Neural progenitor cell (in vitro differentiated cells): ENCODE measurements around the gene MRPL50. TPM values are rescaled to one million over a fixed set of nuclear protein-coding genes. Genes with fewer than 3 reads are reported as not detected.
A peak's percentile ranks its signal among the peaks of the same experiment; 100 is the strongest.

Source experiments
- DNase-seq: peaks from one replicate; pipeline ENCODE4 v3.0.0-alpha.2; 2016; ENCODE audit warnings: low spot score
- H2AFZ ChIP-seq: fragments of 200-600 bp; sonication (generic); replicated peaks from 2 replicates; pipeline ENCODE4 v1.6.1; 2016; ENCODE audit warnings: antibody characterized with exemption
- H3F3A ChIP-seq: fragments of 200-600 bp; sonication (generic); 2 replicates; pipeline ENCODE4 v1.6.1; 2016; ENCODE audit warnings: antibody characterized with exemption, low read depth
- H3K27ac ChIP-seq: fragments of 200-600 bp; sonication (generic); 2 replicates; pipeline ENCODE4 v1.5.1; 2016; ENCODE audit warnings: mild to moderate bottlenecking
- H3K27me3 ChIP-seq: fragments of 200-600 bp; sonication (generic); 2 replicates; pipeline ENCODE4 v1.6.1; 2016; ENCODE audit warnings: mild to moderate bottlenecking, moderate library complexity
- H3K36me3 ChIP-seq: fragments of 200-600 bp; sonication (generic); 2 replicates; pipeline ENCODE4 v1.5.1; 2016
- H3K4me1 ChIP-seq: fragments of 200-600 bp; sonication (generic); 2 replicates; pipeline ENCODE4 v1.6.1; 2016; ENCODE audit warnings: mixed run types
- H3K4me2 ChIP-seq: fragments of 200-600 bp; sonication (generic); 2 replicates; pipeline ENCODE4 v1.6.1; 2016
- H3K4me3 ChIP-seq: fragments of 200-600 bp; sonication (generic); 2 replicates; pipeline ENCODE4 v1.5.1; 2016
- H3K79me2 ChIP-seq: fragments of 200-600 bp; sonication (generic); 2 replicates; pipeline ENCODE4 v1.6.1; 2016; ENCODE audit warnings: low read depth
- H3K9ac ChIP-seq: fragments of 200-600 bp; sonication (generic); 2 replicates; pipeline ENCODE4 v1.6.1; 2016
- H3K9me3 ChIP-seq: fragments of 200-600 bp; sonication (generic); 2 replicates; pipeline ENCODE4 v1.5.1; 2016; ENCODE audit warnings: low read depth
- H4K20me1 ChIP-seq: fragments of 200-600 bp; sonication (generic); 2 replicates; pipeline ENCODE4 v1.6.1; 2016; ENCODE audit warnings: low read depth
- H3K27ac Mint-ChIP-seq: 3 replicates; pipeline ENCODE4 v1.8.0; 2021; ENCODE audit warnings: mixed read lengths
- H3K27me3 Mint-ChIP-seq: 2 replicates; pipeline ENCODE4 v1.8.0; 2022; ENCODE audit warnings: low read depth, mild to moderate bottlenecking, inconsistent platforms, moderate library complexity, mixed read lengths; ENCODE audit not compliant: insufficient read depth
- H3K36me3 Mint-ChIP-seq: 3 replicates; pipeline ENCODE4 v1.8.0; 2021; ENCODE audit warnings: mixed read lengths
- H3K4me1 Mint-ChIP-seq: 3 replicates; pipeline ENCODE4 v1.8.0; 2021; ENCODE audit warnings: mixed read lengths
- H3K4me3 Mint-ChIP-seq: 3 replicates; pipeline ENCODE4 v1.8.0; 2021; ENCODE audit warnings: mild to moderate bottlenecking, moderate library complexity, mixed read lengths
- H3K9me3 Mint-ChIP-seq: 3 replicates; pipeline ENCODE4 v1.8.0; 2020; ENCODE audit warnings: mixed read lengths
- CTCF ChIP-seq: fragments of 200-600 bp; sonication (generic); IDR thresholded peaks from 2 replicates; pipeline ENCODE4 v1.5.1; 2017; ENCODE audit warnings: antibody characterized with exemption, mild to moderate bottlenecking
- EZH2 ChIP-seq: fragments of 200-600 bp; sonication (generic); IDR thresholded peaks from 2 replicates; pipeline ENCODE4 v1.6.1; 2017; ENCODE audit warnings: antibody characterized with exemption, mild to moderate bottlenecking, moderate library complexity
- EZH2phosphoT487 ChIP-seq: fragments of 200-600 bp; sonication (generic); IDR thresholded peaks from 2 replicates; pipeline ENCODE4 v1.6.1; 2017; ENCODE audit warnings: antibody characterized with exemption
- total RNA-seq: library from RNA; depleted of rRNA; stranded (reverse); fragments of >200 nt; gene quantifications from 2 replicates; pipeline ENCODE4 v1.2.3, GENCODE V29; 2015; ENCODE audit warnings: low replicate concordance

MRPL50 gene
- 28.2 and 42.7 TPM in 2 replicates for total RNA-seq

GRCh38 chr9:101398068-101398929 lies at the start of gene MRPL50, which contains the start of gene ZNF189:
MRPL50 (minus strand) TSS chr9:101398618; CDS start chr9:101398592, 26 bp downstream.
ZNF189 (plus strand) TSS chr9:101398851; CDS start chr9:101399157, 306 bp downstream.
- peaks cover 13% of the 10 kb centered on the region for H3K4me1 ChIP-seq
- TF ChIP-seq EZH2 (no peak), CTCF (no peak), EZH2phosphoT487 (no peak)
- Mint-ChIP-seq H3K4me3 (peak within 1 kb of the TSS; percentile 97), H3K9me3 (peaks cover 57% of the 10 kb centered on the region), H3K27me3 (peaks cover 5% of the 10 kb centered on the region), H3K4me1 (peaks cover 23% of the 10 kb centered on the region), H3K27ac (peak within 1 kb of the TSS; percentile 97), H3K36me3 (peaks cover 66% of the 10 kb centered on the region)
- H3K9me3 ChIP-seq, result peaks cover 10% of the 10 kb centered on the region
- H4K20me1 ChIP-seq, result no peaks in the 10 kb centered on the region
- H2AFZ ChIP-seq, result peak within 1 kb of the TSS; percentile 91
- H3K79me2 ChIP-seq, result peaks cover 80% of the 10 kb centered on the region
- peak within 1 kb of the TSS; percentile 0 for H3K27ac ChIP-seq
- DNase-seq, result peak; percentile 99
- peak within 1 kb of the TSS; percentile 86 for H3K9ac ChIP-seq
- H3K27me3 ChIP-seq, result no peaks in the 10 kb centered on the region
- H3F3A ChIP-seq, result no peaks in the 10 kb centered on the region
- peak within 1 kb of the TSS; percentile 95 for H3K4me2 ChIP-seq
- H3K4me3 ChIP-seq, result peak within 1 kb of the TSS; percentile 69
- peaks cover 31% of the 10 kb centered on the region for H3K36me3 ChIP-seq

- Histone ChIP-seq H3K9me3 (no peaks in the 10 kb centered on the region), H3F3A (no peaks in the 10 kb centered on the region), H3K4me2 (no peak overlapping the region), H4K20me1 (no peaks in the 10 kb centered on the region), H3K4me1 (no peaks in the 10 kb centered on the region), H3K36me3 (no peaks in the 10 kb centered on the region), H3K27ac (no peak overlapping the region), H3K27me3 (no peaks in the 10 kb centered on the region), H3K79me2 (no peaks in the 10 kb centered on the region), H3K4me3 (no peak overlapping the region), H3K9ac (no peak overlapping the region), H2AFZ (no peak overlapping the region)
- Mint-ChIP-seq H3K36me3 (no peaks in the 10 kb centered on the region), H3K27ac (no peak overlapping the region), H3K4me3 (no peak overlapping the region), H3K9me3 (peaks cover 2% of the 10 kb centered on the region), H3K4me1 (peaks cover 4% of the 10 kb centered on the region), H3K27me3 (no peaks in the 10 kb centered on the region)
- no peak for TF ChIP-seq EZH2
- DNase-seq, result no peak
These were observed 48.3 kb upstream of the MRPL50 start for GRCh38 chr9:101446732-101447131.

- Histone ChIP-seq H3K27ac (no peak overlapping the region), H3F3A (no peaks in the 10 kb centered on the region), H3K4me3 (no peak overlapping the region), H2AFZ (no peak overlapping the region), H3K9me3 (no peaks in the 10 kb centered on the region), H4K20me1 (no peaks in the 10 kb centered on the region), H3K36me3 (no peaks in the 10 kb centered on the region), H3K4me1 (no peaks in the 10 kb centered on the region), H3K9ac (no peak overlapping the region), H3K4me2 (no peak overlapping the region), H3K27me3 (no peaks in the 10 kb centered on the region), H3K79me2 (no peaks in the 10 kb centered on the region)
- Mint-ChIP-seq H3K36me3 (no peaks in the 10 kb centered on the region), H3K4me1 (peaks cover 4% of the 10 kb centered on the region), H3K27me3 (no peaks in the 10 kb centered on the region), H3K9me3 (no peaks in the 10 kb centered on the region), H3K27ac (no peak overlapping the region), H3K4me3 (no peak overlapping the region)
- TF ChIP-seq EZH2 (no peak), EZH2phosphoT487 (no peak), CTCF (no peak)
- DNase-seq, result no peak
These were observed 47.1 kb upstream of the MRPL50 start for GRCh38 chr9:101445353-101446029.
